Measurements from ENCODE around the gene SGTB.

- TF ChIP-seq, protein P1, sequence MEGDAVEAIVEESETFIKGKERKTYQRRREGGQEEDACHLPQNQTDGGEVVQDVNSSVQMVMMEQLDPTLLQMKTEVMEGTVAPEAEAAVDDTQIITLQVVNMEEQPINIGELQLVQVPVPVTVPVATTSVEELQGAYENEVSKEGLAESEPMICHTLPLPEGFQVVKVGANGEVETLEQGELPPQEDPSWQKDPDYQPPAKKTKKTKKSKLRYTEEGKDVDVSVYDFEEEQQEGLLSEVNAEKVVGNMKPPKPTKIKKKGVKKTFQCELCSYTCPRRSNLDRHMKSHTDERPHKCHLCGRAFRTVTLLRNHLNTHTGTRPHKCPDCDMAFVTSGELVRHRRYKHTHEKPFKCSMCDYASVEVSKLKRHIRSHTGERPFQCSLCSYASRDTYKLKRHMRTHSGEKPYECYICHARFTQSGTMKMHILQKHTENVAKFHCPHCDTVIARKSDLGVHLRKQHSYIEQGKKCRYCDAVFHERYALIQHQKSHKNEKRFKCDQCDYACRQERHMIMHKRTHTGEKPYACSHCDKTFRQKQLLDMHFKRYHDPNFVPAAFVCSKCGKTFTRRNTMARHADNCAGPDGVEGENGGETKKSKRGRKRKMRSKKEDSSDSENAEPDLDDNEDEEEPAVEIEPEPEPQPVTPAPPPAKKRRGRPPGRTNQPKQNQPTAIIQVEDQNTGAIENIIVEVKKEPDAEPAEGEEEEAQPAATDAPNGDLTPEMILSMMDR (IDR thresholded peaks at IDR 0.05): no peak
- TF ChIP-seq POLR2A (IDR thresholded peaks at IDR 0.05): no peak
These were observed 67.2 kb downstream of the SGTB start for GRCh38 chr5:65654713-65655112.
